ENCODE measurements around the gene ADAR.

Gene ADAR

DNA sequence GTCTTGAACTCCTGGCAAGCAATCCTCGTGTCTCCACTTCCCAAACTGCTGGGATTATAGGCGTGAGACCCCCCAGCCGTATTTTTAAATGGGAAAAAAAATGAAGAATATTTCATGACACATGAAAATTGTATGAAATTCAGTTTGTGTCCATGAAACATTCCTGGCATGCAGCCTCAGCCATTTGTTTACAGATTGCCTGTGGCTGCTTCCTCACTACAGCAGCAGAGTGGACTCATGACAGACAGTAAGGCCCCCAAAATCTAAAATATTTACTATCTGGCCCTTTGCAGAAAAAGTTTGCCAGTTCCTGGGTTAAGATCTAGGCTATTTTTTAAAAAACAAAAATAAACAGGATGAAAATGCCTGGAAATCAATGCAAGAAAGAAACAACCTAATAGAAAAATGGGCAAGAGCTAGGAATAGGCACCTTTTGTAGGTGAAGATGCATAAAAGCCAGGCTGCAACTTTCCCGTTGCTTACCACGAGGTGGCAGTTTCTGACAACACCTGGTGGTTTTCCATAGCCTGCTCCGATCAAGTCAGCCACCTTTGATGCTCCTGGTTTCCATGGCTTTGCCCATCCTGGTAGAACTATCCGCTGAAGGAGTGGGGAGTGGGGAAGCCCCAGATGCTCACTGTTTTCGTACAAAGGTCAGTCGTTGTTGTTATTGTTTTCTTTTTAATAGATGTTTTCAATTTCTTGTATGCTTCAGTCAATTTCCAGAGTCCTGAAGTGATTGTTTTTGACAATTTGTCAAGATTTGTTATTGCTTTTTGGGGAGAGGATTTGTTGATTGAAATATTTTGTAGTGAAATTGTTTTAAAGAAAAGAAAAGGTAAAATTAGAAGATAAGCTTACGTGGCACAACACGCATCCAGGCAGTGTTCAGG, 73.8 kb downstream of the ADAR start:
- FAIRE-seq, result no peak
- DNase-seq (ENCODE audit: insufficient read length, low spot score), result no peak
- TF ChIP-seq POLR2A (IDR thresholded peaks at IDR 0.05; ENCODE audit: low read depth, low read length), result no peak

Data from H54 (cell line).